Sigmoid colon (tissue), 7 donors: ENCODE data around the gene FLNA. TPM values are rescaled to one million over a fixed set of nuclear protein-coding genes. Genes with fewer than 3 reads are reported as not detected.

ENCODE experiments used
- DNase-seq: peaks from one replicate; pipeline ENCODE4 v3.0.0-alpha.2; 2019
- H3K27ac ChIP-seq, 4 donors: fragments of 200-600 bp; sonication (generic); one replicate each; pipeline ENCODE4 v1.5.1; 2016 to 2019; ENCODE audit warnings: mild to moderate bottlenecking in 1 of 4
- H3K27me3 ChIP-seq, 3 donors: fragments of 200-600 bp; sonication (generic); one replicate each; pipeline ENCODE4 v1.5.1; 2019; ENCODE audit warnings: mild to moderate bottlenecking in 1 of 3
- H3K36me3 ChIP-seq, 4 donors: fragments of 200-600 bp; sonication (generic); one replicate each; pipeline ENCODE4 v1.5.1; 2016 to 2019
- H3K4me1 ChIP-seq, 4 donors: fragments of 200-600 bp; sonication (generic); one replicate each; pipeline ENCODE4 v1.5.1; 2017 to 2019
- H3K4me3 ChIP-seq, 4 donors: fragments of 200-600 bp; sonication (generic); one replicate each; pipeline ENCODE4 v1.5.1; 2017 to 2019; ENCODE audit warnings: mild to moderate bottlenecking in 2 of 4, moderate library complexity in 1 of 4
- H3K9me3 ChIP-seq, 4 donors: fragments of 200-600 bp in 3 of 4; sonication (generic) in 3 of 4; one replicate each; pipeline versions ENCODE4 v1.5.1 to v1.6.1; 2013 to 2019
- CTCF ChIP-seq, 4 experiments: fragments of 450-650 bp in 3 of 4; fragments of 200-600 bp in 1 of 4; IDR thresholded peaks; one replicate each; pipeline ENCODE4 v1.5.1; 2016 to 2019; ENCODE audit warnings: antibody characterized with exemption in 4 of 4, mild to moderate bottlenecking in 3 of 4, moderate library complexity in 2 of 4
- EP300 ChIP-seq, 4 donors: sonication (generic); formaldehyde crosslinking; IDR thresholded peaks; one replicate each; pipeline ENCODE4 v1.6.1; 2017; ENCODE audit warnings: antibody characterized with exemption in 4 of 4
- POLR2A ChIP-seq, 2 donors: fragments of 450-650 bp; IDR thresholded peaks; one replicate each; pipeline ENCODE4 v1.6.1; 2016; ENCODE audit warnings: antibody characterized with exemption in 2 of 2, mild to moderate bottlenecking in 2 of 2, moderate library complexity in 2 of 2
- POLR2AphosphoS5 ChIP-seq, 4 donors: sonication (generic); formaldehyde crosslinking; IDR thresholded peaks; one replicate each; pipeline ENCODE4 v1.6.1; 2017; ENCODE audit warnings: antibody characterized with exemption in 4 of 4
- WGBS, 2 donors: extraction: QIAGEN DNeasy Blood & Tissue Kit; methylation state at CpG; one replicate each; pipeline ENCODE4 v1.1.7; 2013; 5-methylcytosine and 5-hydroxymethylcytosine counted together
- intact Hi-C: fragments of 100-400 bp; cut with DNase I; formaldehyde crosslinking; loops from one replicate; pipeline ENCODE4 v1.15.1; 2023
- polyA plus RNA-seq, 3 donors: library from polyadenylated mRNA; stranded (reverse); fragments of 200-250 nt; gene quantifications; one replicate each; pipeline ENCODE4 v1.2.3, GENCODE V29; 2013
- total RNA-seq, 4 donors: library from RNA; depleted of rRNA; stranded (reverse); fragments of >200 nt; gene quantifications; one replicate each; pipeline ENCODE4 v1.1.0, GENCODE V29; 2016
- donor health status: healthy with polysubstance abuse.
- donor health status: Bipolar disorder and iron deficiency.
- donor health status: healthy.

FLNA gene
- total and polyA plus RNA-seq, 7 donors = 27.0 to 9,435 (median 2,494) TPM

- Histone ChIP-seq H3K27me3 (no peaks in the 10 kb centered on the region), H3K36me3 (peaks cover 46 to 80% (median 64%) of the 10 kb centered on the region in 4 donors), H3K27ac (peak overlapping the region; percentile 67 to 99 (median 98)), H3K4me1 (peaks cover 0 to 2% (median 0%) of the 10 kb centered on the region in 4 donors), H3K9me3 (no peaks in the 10 kb centered on the region), H3K4me3 (no peak overlapping the region)
- 45 to 50% methylated on average over 30 of the region's 30 CpGs for WGBS, 2 donors
- no peak for DNase-seq
- no peak for TF ChIP-seq EP300 (IDR thresholded peaks at IDR 0.05)
- peak in 3 of 4 donors; percentile 3 to 46 (median 6) for TF ChIP-seq POLR2AphosphoS5 (IDR thresholded peaks at IDR 0.05)
- intact Hi-C loops = no loop called here
Observed at GRCh38 chrX:154351183-154352011, 23.0 kb downstream of the FLNA start.

GRCh38 chrX:154350429-154351182, 23.8 kb downstream of the FLNA start:
- no peak for DNase-seq

GRCh38 chrX:154349979-154350378, 24.5 kb downstream of the FLNA start:
- peaks cover 45 to 67% (median 57%) of the 10 kb centered on the region in 4 donors for H3K36me3 ChIP-seq
- no peaks in the 10 kb centered on the region for H3K4me1 ChIP-seq
- H3K27me3 ChIP-seq = no peaks in the 10 kb centered on the region
- no peak for DNase-seq
- 91 to 92% methylated on average over 15 of the region's 15 CpGs for WGBS, 2 donors
- H3K27ac ChIP-seq = peak overlapping the region; percentile 57 to 99 (median 98)
- intact Hi-C loops = no loop called here
- TF ChIP-seq POLR2AphosphoS5 (IDR thresholded peaks at IDR 0.05) (peak in 3 of 4 donors; percentile 1 to 44 (median 2)), POLR2A (IDR thresholded peaks at IDR 0.05) (no peak)
- H3K9me3 ChIP-seq = no peaks in the 10 kb centered on the region
- no peak overlapping the region for H3K4me3 ChIP-seq

More at GRCh38 chrX:154350429-154351182, 23.8 kb downstream of the FLNA start:
- Histone ChIP-seq H3K9me3 (no peaks in the 10 kb centered on the region), H3K4me1 (no peaks in the 10 kb centered on the region), H3K27ac (peak overlapping the region; percentile 67 to 99 (median 98)), H3K4me3 (no peak overlapping the region), H3K36me3 (peaks cover 45 to 73% (median 63%) of the 10 kb centered on the region in 4 donors), H3K27me3 (no peaks in the 10 kb centered on the region)
- 33 to 68% methylated on average over 19 of the region's 19 CpGs for WGBS, 2 donors
- intact Hi-C loops = no loop called here
- TF ChIP-seq POLR2A (IDR thresholded peaks at IDR 0.05) = no peak
- no peak for TF ChIP-seq CTCF (IDR thresholded peaks at IDR 0.05)
- TF ChIP-seq POLR2AphosphoS5 (IDR thresholded peaks at IDR 0.05) = peak; percentile 1 to 20 (median 5)
- TF ChIP-seq EP300 (IDR thresholded peaks at IDR 0.05) = no peak

GRCh38 chrX:154349359-154349935, 25.0 kb downstream of the FLNA start:
- 78 to 87% methylated on average over 19 of the region's 19 CpGs for WGBS, 2 donors
- Histone ChIP-seq H3K27ac (peak overlapping the region; percentile 57 to 99 (median 98)), H3K4me1 (no peaks in the 10 kb centered on the region), H3K27me3 (no peaks in the 10 kb centered on the region), H3K9me3 (no peaks in the 10 kb centered on the region), H3K36me3 (peaks cover 43 to 61% (median 52%) of the 10 kb centered on the region in 4 donors), H3K4me3 (no peak overlapping the region)
- TF ChIP-seq POLR2A (IDR thresholded peaks at IDR 0.05) = no peak
- TF ChIP-seq POLR2AphosphoS5 (IDR thresholded peaks at IDR 0.05) = peak; percentile 44 to 59 (median 48)
- intact Hi-C loops = no loop called here
- peak; percentile 74 for DNase-seq

- H3K27me3 ChIP-seq = no peaks in the 10 kb centered on the region
- intact Hi-C loops = no loop called here
- peak overlapping the region; percentile 57 to 99 (median 98) for H3K27ac ChIP-seq
- H3K4me1 ChIP-seq = no peaks in the 10 kb centered on the region
- peak; percentile 75 for DNase-seq
- no peak overlapping the region for H3K4me3 ChIP-seq
- TF ChIP-seq CTCF (IDR thresholded peaks at IDR 0.05) = no peak
- peak; percentile 5 to 49 (median 22) for TF ChIP-seq POLR2AphosphoS5 (IDR thresholded peaks at IDR 0.05)
- peaks cover 37 to 55% (median 45%) of the 10 kb centered on the region in 4 donors for H3K36me3 ChIP-seq
- no peaks in the 10 kb centered on the region for H3K9me3 ChIP-seq
- 92 to 95% methylated on average over 24 of the region's 24 CpGs for WGBS, 2 donors
Observed at GRCh38 chrX:154348646-154349358, 25.6 kb downstream of the FLNA start.
